ENCODE results near the gene SLC6A9. TPM values are rescaled to one million over a fixed set of nuclear protein-coding genes. Genes with fewer than 3 reads are reported as not detected.

Gene SLC6A9
- total RNA-seq, 1 experiment from 2014 or later: 45.0 TPM

- ChIA-PET CTCF (no interaction called here), POLR2A (no interaction called here)
Measured at GRCh38 chr1:44014365-44015104, 16.7 kb downstream of the SLC6A9 start.

GRCh38 chr1:44013949-44014348 lies 17.3 kb downstream of the SLC6A9 start:
- Mint-ChIP-seq H3K27me3 (ENCODE audit: insufficient read depth, unreplicated experiment) (no peaks in the 10 kb centered on the region), H3K27ac (ENCODE audit: unreplicated experiment) (no peak overlapping the region), H3K4me3 (ENCODE audit: unreplicated experiment) (no peak overlapping the region), H3K36me3 (ENCODE audit: insufficient read depth, unreplicated experiment) (peaks cover 8% of the 10 kb centered on the region), H3K4me1 (ENCODE audit: low read depth, unreplicated experiment) (no peaks in the 10 kb centered on the region), H3K9me3 (ENCODE audit: unreplicated experiment) (no peaks in the 10 kb centered on the region)
- no peak for TF ChIP-seq CTCF (IDR thresholded peaks at IDR 0.05; ENCODE audit: insufficient read depth in 1 of 2, low read depth in 1 of 2, low read length in 1 of 2, severe bottlenecking in 1 of 2, unreplicated experiment in 1 of 2)
- Histone ChIP-seq H3K4me1 (no peaks in the 10 kb centered on the region), H3K4me3 (ENCODE audit: low read depth, low read length) (no peak overlapping the region), H3K9me3 (no peaks in the 10 kb centered on the region), H3K27me3 (replicated peaks; ENCODE audit: control insufficient read depth, insufficient read depth, low read length) (no peaks in the 10 kb centered on the region), H3K36me3 (ENCODE audit: control insufficient read depth, insufficient read depth, low read length) (no peaks in the 10 kb centered on the region)
- DNase-seq: no peak
- POLR2A ChIA-PET: no interaction called here
- no TSS peak for BruUV-seq (replicated peaks)
- CTCF ChIA-PET: no interaction called here
- intact Hi-C loops (cut with micrococcal nuclease; ENCODE audit: unreplicated experiment): no loop called here

More at GRCh38 chr1:44014365-44015104, 16.7 kb downstream of the SLC6A9 start:
- no TSS peak for BruUV-seq (replicated peaks)
- no peaks in the 10 kb centered on the region for H3K9me3 ChIP-seq
- Mint-ChIP-seq H3K27ac (ENCODE audit: unreplicated experiment) (no peak overlapping the region), H3K9me3 (ENCODE audit: unreplicated experiment) (no peaks in the 10 kb centered on the region), H3K36me3 (ENCODE audit: insufficient read depth, unreplicated experiment) (peaks cover 8% of the 10 kb centered on the region), H3K4me3 (ENCODE audit: unreplicated experiment) (no peak overlapping the region), H3K4me1 (ENCODE audit: low read depth, unreplicated experiment) (no peaks in the 10 kb centered on the region), H3K27me3 (ENCODE audit: insufficient read depth, unreplicated experiment) (no peaks in the 10 kb centered on the region)
- TF ChIP-seq CTCF (IDR thresholded peaks at IDR 0.05; ENCODE audit: insufficient read depth in 1 of 2, low read depth in 1 of 2, low read length in 1 of 2, severe bottlenecking in 1 of 2, unreplicated experiment in 1 of 2): no peak
- H3K4me1 ChIP-seq: no peaks in the 10 kb centered on the region
- no peaks in the 10 kb centered on the region for H3K36me3 ChIP-seq (ENCODE audit: control insufficient read depth, insufficient read depth, low read length)
- intact Hi-C loops (cut with micrococcal nuclease; ENCODE audit: unreplicated experiment): no loop called here
- no peaks in the 10 kb centered on the region for H3K27me3 ChIP-seq (replicated peaks; ENCODE audit: control insufficient read depth, insufficient read depth, low read length)
- no peak for DNase-seq
- H3K4me3 ChIP-seq (ENCODE audit: low read depth, low read length): no peak overlapping the region

- CTCF ChIA-PET: no interaction called here
- no peaks in the 10 kb centered on the region for H3K27me3 Mint-ChIP-seq (ENCODE audit: insufficient read depth, unreplicated experiment)
- intact Hi-C loops (cut with micrococcal nuclease; ENCODE audit: unreplicated experiment): no loop called here
- H3K9me3 Mint-ChIP-seq (ENCODE audit: unreplicated experiment): no peaks in the 10 kb centered on the region
- TF ChIP-seq CTCF (IDR thresholded peaks at IDR 0.05; ENCODE audit: insufficient read depth in 1 of 2, low read depth in 1 of 2, low read length in 1 of 2, severe bottlenecking in 1 of 2, unreplicated experiment in 1 of 2): no peak
- H3K36me3 Mint-ChIP-seq (ENCODE audit: insufficient read depth, unreplicated experiment): peaks cover 13% of the 10 kb centered on the region
- no peak overlapping the region for H3K4me3 ChIP-seq (ENCODE audit: low read depth, low read length)
- no peaks in the 10 kb centered on the region for H3K36me3 ChIP-seq (ENCODE audit: control insufficient read depth, insufficient read depth, low read length)
- no peaks in the 10 kb centered on the region for H3K4me1 ChIP-seq
- no TSS peak for BruUV-seq (replicated peaks)
- DNase-seq: no peak
- H3K27me3 ChIP-seq (replicated peaks; ENCODE audit: control insufficient read depth, insufficient read depth, low read length): no peaks in the 10 kb centered on the region
- no peak overlapping the region for H3K27ac Mint-ChIP-seq (ENCODE audit: unreplicated experiment)
- H3K4me1 Mint-ChIP-seq (ENCODE audit: low read depth, unreplicated experiment): no peaks in the 10 kb centered on the region
- POLR2A ChIA-PET: no interaction called here
- H3K4me3 Mint-ChIP-seq (ENCODE audit: unreplicated experiment): no peak overlapping the region
- H3K9me3 ChIP-seq: no peaks in the 10 kb centered on the region
Measured at GRCh38 chr1:44012941-44013609, 18.2 kb downstream of the SLC6A9 start.

Measured in Caco-2 (cell line).